ENCODE measurements around the gene TMEM179. TPM values are rescaled to one million over a fixed set of nuclear protein-coding genes. Genes with fewer than 3 reads are reported as not detected.

TMEM179 gene
- polyA plus RNA-seq, 1 donor from 2014 or later: 20.3 TPM

DNA sequence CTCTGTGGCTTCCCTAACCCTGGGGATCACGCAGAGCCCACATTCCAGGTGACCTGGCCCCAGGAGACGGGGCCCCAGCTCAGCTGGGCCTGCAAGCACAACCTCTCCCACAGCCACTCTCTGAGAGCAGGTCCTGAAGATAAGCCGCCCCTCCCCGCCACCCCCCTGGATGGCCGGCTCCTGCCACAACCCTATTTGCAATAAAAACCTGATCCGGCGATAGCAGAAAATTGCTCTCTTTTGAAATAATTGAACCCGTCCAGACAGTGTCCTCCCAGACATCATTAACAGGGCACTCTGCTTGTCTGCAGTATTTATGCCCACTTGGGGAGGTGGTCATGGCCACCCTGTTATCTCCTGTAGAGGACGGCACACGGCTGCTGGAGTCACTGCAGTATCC, 20.0 kb downstream of the TMEM179 start:
- Histone ChIP-seq H3K27ac (ENCODE audit: low read length) (no peak overlapping the region), H3K4me2 (ENCODE audit: low read length) (no peak overlapping the region), H2AFZ (ENCODE audit: low read depth, low read length) (no peak overlapping the region), H3K4me3 (ENCODE audit: low read length) (no peak overlapping the region), H3K9me3 (ENCODE audit: low read length) (no peaks in the 10 kb centered on the region), H3K36me3 (ENCODE audit: insufficient read depth, low read length) (no peaks in the 10 kb centered on the region), H4K20me1 (ENCODE audit: insufficient read depth) (no peaks in the 10 kb centered on the region), H3F3A (ENCODE audit: insufficient read depth, low read length, poor library complexity, severe bottlenecking) (no peaks in the 10 kb centered on the region), H3K27me3 (ENCODE audit: insufficient read depth, low read depth, low read length) (no peaks in the 10 kb centered on the region), H3K9ac (ENCODE audit: low read length) (no peak overlapping the region), H3K9me2 (ENCODE audit: insufficient read depth, low read length) (no peaks in the 10 kb centered on the region), H3K79me2 (replicated peaks; ENCODE audit: insufficient read depth, low read length) (no peaks in the 10 kb centered on the region)
- TF ChIP-seq, protein P1, sequence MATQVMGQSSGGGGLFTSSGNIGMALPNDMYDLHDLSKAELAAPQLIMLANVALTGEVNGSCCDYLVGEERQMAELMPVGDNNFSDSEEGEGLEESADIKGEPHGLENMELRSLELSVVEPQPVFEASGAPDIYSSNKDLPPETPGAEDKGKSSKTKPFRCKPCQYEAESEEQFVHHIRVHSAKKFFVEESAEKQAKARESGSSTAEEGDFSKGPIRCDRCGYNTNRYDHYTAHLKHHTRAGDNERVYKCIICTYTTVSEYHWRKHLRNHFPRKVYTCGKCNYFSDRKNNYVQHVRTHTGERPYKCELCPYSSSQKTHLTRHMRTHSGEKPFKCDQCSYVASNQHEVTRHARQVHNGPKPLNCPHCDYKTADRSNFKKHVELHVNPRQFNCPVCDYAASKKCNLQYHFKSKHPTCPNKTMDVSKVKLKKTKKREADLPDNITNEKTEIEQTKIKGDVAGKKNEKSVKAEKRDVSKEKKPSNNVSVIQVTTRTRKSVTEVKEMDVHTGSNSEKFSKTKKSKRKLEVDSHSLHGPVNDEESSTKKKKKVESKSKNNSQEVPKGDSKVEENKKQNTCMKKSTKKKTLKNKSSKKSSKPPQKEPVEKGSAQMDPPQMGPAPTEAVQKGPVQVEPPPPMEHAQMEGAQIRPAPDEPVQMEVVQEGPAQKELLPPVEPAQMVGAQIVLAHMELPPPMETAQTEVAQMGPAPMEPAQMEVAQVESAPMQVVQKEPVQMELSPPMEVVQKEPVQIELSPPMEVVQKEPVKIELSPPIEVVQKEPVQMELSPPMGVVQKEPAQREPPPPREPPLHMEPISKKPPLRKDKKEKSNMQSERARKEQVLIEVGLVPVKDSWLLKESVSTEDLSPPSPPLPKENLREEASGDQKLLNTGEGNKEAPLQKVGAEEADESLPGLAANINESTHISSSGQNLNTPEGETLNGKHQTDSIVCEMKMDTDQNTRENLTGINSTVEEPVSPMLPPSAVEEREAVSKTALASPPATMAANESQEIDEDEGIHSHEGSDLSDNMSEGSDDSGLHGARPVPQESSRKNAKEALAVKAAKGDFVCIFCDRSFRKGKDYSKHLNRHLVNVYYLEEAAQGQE (IDR thresholded peaks at IDR 0.05; ENCODE audit: borderline replicate concordance): no peak
- TF ChIP-seq EP300 (conservative IDR thresholded peaks at IDR 0.05; ENCODE audit: poor library complexity, severe bottlenecking): no peak

DNA sequence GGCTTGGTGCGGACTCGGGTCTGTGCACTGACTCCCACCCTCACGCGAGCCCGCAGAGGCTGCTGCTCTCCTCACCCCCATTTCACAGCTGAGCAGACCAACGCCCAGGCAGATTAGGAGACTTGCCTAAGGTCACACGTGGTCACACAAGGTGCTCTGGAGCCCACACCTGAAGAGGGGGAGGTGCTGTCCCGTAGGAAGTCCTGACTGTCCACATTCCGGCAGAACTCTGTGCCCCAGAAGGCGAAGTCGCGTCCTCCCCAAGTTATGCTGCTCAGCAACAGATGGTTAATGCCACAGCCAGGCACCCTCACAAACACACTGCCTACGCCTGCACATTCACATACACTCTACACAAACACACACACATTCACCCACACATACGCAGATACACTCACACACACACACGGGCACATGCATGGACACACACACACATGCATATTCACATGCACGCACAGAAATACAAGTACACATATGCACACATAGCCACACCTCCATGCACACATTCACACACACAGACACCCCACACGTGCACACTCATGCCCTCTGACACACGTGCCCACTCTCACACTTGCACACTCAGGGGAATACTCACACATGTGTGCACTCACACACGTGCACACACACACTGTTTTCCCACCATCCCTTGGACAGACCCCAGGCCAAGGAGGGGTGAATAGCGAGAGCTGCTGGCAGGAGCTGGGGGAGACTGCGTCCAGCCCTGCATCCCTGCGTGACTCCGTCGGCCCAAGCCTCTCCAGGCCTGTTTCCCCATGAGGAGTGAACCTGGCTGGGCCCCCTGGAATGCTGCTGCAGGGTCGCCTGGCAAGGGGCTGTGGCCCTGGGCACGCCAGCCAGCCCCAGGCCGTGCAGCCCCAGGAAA, 20.9 kb downstream of the TMEM179 start:
- H3K27ac ChIP-seq (ENCODE audit: low read length): no peak overlapping the region

More for the DNA sequence above, 20.9 kb downstream of the TMEM179 start:
- Histone ChIP-seq H3K9me3 (ENCODE audit: low read length) (no peaks in the 10 kb centered on the region), H3K36me3 (ENCODE audit: insufficient read depth, low read length) (no peaks in the 10 kb centered on the region), H3K4me2 (ENCODE audit: low read length) (no peak overlapping the region), H3K9me2 (ENCODE audit: insufficient read depth, low read length) (no peaks in the 10 kb centered on the region), H3K9ac (ENCODE audit: low read length) (no peak overlapping the region), H4K20me1 (ENCODE audit: insufficient read depth) (no peaks in the 10 kb centered on the region), H3K79me2 (replicated peaks; ENCODE audit: insufficient read depth, low read length) (no peaks in the 10 kb centered on the region), H2AFZ (ENCODE audit: low read depth, low read length) (no peak overlapping the region), H3K4me3 (ENCODE audit: low read length) (no peak overlapping the region), H3F3A (ENCODE audit: insufficient read depth, low read length, poor library complexity, severe bottlenecking) (no peaks in the 10 kb centered on the region), H3K27me3 (ENCODE audit: insufficient read depth, low read depth, low read length) (no peaks in the 10 kb centered on the region)
- no peak for TF ChIP-seq EZH2 (IDR thresholded peaks at IDR 0.05; ENCODE audit: borderline replicate concordance, insufficient read depth, low read length, poor library complexity, severe bottlenecking)
- no peak for TF ChIP-seq EP300 (conservative IDR thresholded peaks at IDR 0.05; ENCODE audit: poor library complexity, severe bottlenecking)
- no peak for TF ChIP-seq POLR2AphosphoS5 (IDR thresholded peaks at IDR 0.05)
- no peak for TF ChIP-seq RAD21 (conservative IDR thresholded peaks at IDR 0.05)
- no peak for TF ChIP-seq CTCF (IDR thresholded peaks at IDR 0.05; ENCODE audit: poor library complexity, severe bottlenecking)
- TF ChIP-seq SMC3 (conservative IDR thresholded peaks at IDR 0.05; ENCODE audit: poor library complexity): no peak
- TF ChIP-seq MXI1 (conservative IDR thresholded peaks at IDR 0.05; ENCODE audit: poor library complexity, severe bottlenecking): no peak
- TF ChIP-seq, protein P1 (IDR thresholded peaks at IDR 0.05; ENCODE audit: borderline replicate concordance): no peak
- no peak for TF ChIP-seq TAF1 (IDR thresholded peaks at IDR 0.05; ENCODE audit: low read depth)

All from neural cell (in vitro differentiated cells).